ENCODE measurements around the gene MYO7B.

Gene MYO7B

GRCh38 chr2:127588241-127588640, 52.8 kb downstream of the MYO7B start:
- Histone ChIP-seq H3K27ac (ENCODE audit: low read depth, low read length, poor library complexity, severe bottlenecking) (no peak overlapping the region), H2AFZ (ENCODE audit: low read length) (no peak overlapping the region), H3K36me3 (ENCODE audit: insufficient read depth, low read length) (no peaks in the 10 kb centered on the region), H3K27me3 (ENCODE audit: insufficient read depth, low read length) (peaks cover 4% of the 10 kb centered on the region; the same call in 1 of the 2 replicates), H3F3A (ENCODE audit: insufficient read depth, low read length) (no peaks in the 10 kb centered on the region), H4K20me1 (ENCODE audit: insufficient read depth, low read length) (no peaks in the 10 kb centered on the region), H3K9ac (ENCODE audit: low read length) (no peak overlapping the region), H3K9me3 (ENCODE audit: low read length) (no peaks in the 10 kb centered on the region), H3K9me2 (ENCODE audit: low read depth, low read length) (no peaks in the 10 kb centered on the region), H3K4me3 (ENCODE audit: low read depth, low read length, poor library complexity, severe bottlenecking) (no peak overlapping the region), H3K79me2 (ENCODE audit: insufficient read depth, low read length) (no peaks in the 10 kb centered on the region), H3K4me2 (ENCODE audit: low read length) (no peak overlapping the region), H3K4me1 (ENCODE audit: insufficient read depth, low read length, severe bottlenecking) (no peaks in the 10 kb centered on the region)
- TF ChIP-seq EZH2 (IDR thresholded peaks at IDR 0.05; ENCODE audit: borderline replicate concordance, low read length) = no peak
- no peak for TF ChIP-seq CTCF (IDR thresholded peaks at IDR 0.05; ENCODE audit: low read length)

GRCh38 chr2:127589358-127589757, 53.9 kb downstream of the MYO7B start:
- H3K27ac ChIP-seq (ENCODE audit: low read depth, low read length, poor library complexity, severe bottlenecking) = no peak overlapping the region
- H3F3A ChIP-seq (ENCODE audit: insufficient read depth, low read length) = no peaks in the 10 kb centered on the region
- H3K4me2 ChIP-seq (ENCODE audit: low read length) = no peak overlapping the region
- H3K9ac ChIP-seq (ENCODE audit: low read length) = no peak overlapping the region
- H2AFZ ChIP-seq (ENCODE audit: low read length) = no peak overlapping the region
- H3K27me3 ChIP-seq (ENCODE audit: insufficient read depth, low read length) = no peaks in the 10 kb centered on the region; the same call in 1 of the 2 replicates
- no peaks in the 10 kb centered on the region for H3K9me3 ChIP-seq (ENCODE audit: low read length)
- no peaks in the 10 kb centered on the region for H3K36me3 ChIP-seq (ENCODE audit: insufficient read depth, low read length)
- no peaks in the 10 kb centered on the region for H3K79me2 ChIP-seq (ENCODE audit: insufficient read depth, low read length)
- H3K4me1 ChIP-seq (ENCODE audit: insufficient read depth, low read length, severe bottlenecking) = no peaks in the 10 kb centered on the region
- no peak overlapping the region for H3K4me3 ChIP-seq (ENCODE audit: low read depth, low read length, poor library complexity, severe bottlenecking)
- no peaks in the 10 kb centered on the region for H4K20me1 ChIP-seq (ENCODE audit: insufficient read depth, low read length)
- H3K9me2 ChIP-seq (ENCODE audit: low read depth, low read length) = no peaks in the 10 kb centered on the region
- TF ChIP-seq CTCF (IDR thresholded peaks at IDR 0.05; ENCODE audit: low read length) (no peak), EZH2 (IDR thresholded peaks at IDR 0.05; ENCODE audit: borderline replicate concordance, low read length) (no peak)

- no peaks in the 10 kb centered on the region for H3K9me2 ChIP-seq (ENCODE audit: low read depth, low read length)
- H3K4me2 ChIP-seq (ENCODE audit: low read length) = no peak overlapping the region
- H3K79me2 ChIP-seq (ENCODE audit: insufficient read depth, low read length) = no peaks in the 10 kb centered on the region
- no peak for TF ChIP-seq CTCF (IDR thresholded peaks at IDR 0.05; ENCODE audit: low read length)
- no peak for TF ChIP-seq EZH2 (IDR thresholded peaks at IDR 0.05; ENCODE audit: borderline replicate concordance, low read length)
- H3F3A ChIP-seq (ENCODE audit: insufficient read depth, low read length) = no peaks in the 10 kb centered on the region
- no peaks in the 10 kb centered on the region; the same call in 1 of the 2 replicates for H3K27me3 ChIP-seq (ENCODE audit: insufficient read depth, low read length)
- no peak overlapping the region for H3K4me3 ChIP-seq (ENCODE audit: low read depth, low read length, poor library complexity, severe bottlenecking)
- no peaks in the 10 kb centered on the region for H4K20me1 ChIP-seq (ENCODE audit: insufficient read depth, low read length)
- no peaks in the 10 kb centered on the region for H3K36me3 ChIP-seq (ENCODE audit: insufficient read depth, low read length)
- H2AFZ ChIP-seq (ENCODE audit: low read length) = no peak overlapping the region
- H3K27ac ChIP-seq (ENCODE audit: low read depth, low read length, poor library complexity, severe bottlenecking) = no peak overlapping the region
- no peaks in the 10 kb centered on the region for H3K4me1 ChIP-seq (ENCODE audit: insufficient read depth, low read length, severe bottlenecking)
- H3K9me3 ChIP-seq (ENCODE audit: low read length) = no peaks in the 10 kb centered on the region
- H3K9ac ChIP-seq (ENCODE audit: low read length) = no peak overlapping the region
Observed at GRCh38 chr2:127589841-127590240, 54.4 kb downstream of the MYO7B start.

All from OCI-LY1 (cell line).